Mesendoderm (in vitro differentiated cells): ENCODE results near the gene TST.

ENCODE experiments used
- DNase-seq: peaks from one replicate; pipeline ENCODE4 v3.0.0; 2013
- H2AK5ac ChIP-seq: 2 replicates; pipeline ENCODE4 v1.6.1; 2013; ENCODE audit warnings: low read length, inconsistent platforms
- H2BK120ac ChIP-seq: 2 replicates; pipeline ENCODE4 v1.6.1; 2013; ENCODE audit warnings: low read depth, mild to moderate bottlenecking, low read length, moderate library complexity, mixed read lengths
- H2BK15ac ChIP-seq: replicated peaks from 2 replicates; pipeline ENCODE4 v1.6.1; 2013; ENCODE audit warnings: low read depth, mild to moderate bottlenecking, moderate library complexity
- H2BK5ac ChIP-seq: 2 replicates; pipeline ENCODE4 v1.6.1; 2013; ENCODE audit warnings: low read length, inconsistent platforms
- H3K18ac ChIP-seq: 2 replicates; pipeline ENCODE4 v1.6.1; 2013; ENCODE audit warnings: mild to moderate bottlenecking, low read length, mixed read lengths
- H3K23ac ChIP-seq: one replicate; pipeline ENCODE4 v1.6.1; 2013; ENCODE audit warnings: low read length
- H3K27ac ChIP-seq: 2 replicates; pipeline ENCODE4 v1.5.1; 2013; ENCODE audit warnings: low read depth, mild to moderate bottlenecking, inconsistent platforms, low read length, moderate library complexity
- H3K27me3 ChIP-seq: 2 replicates; pipeline ENCODE4 v1.6.1; 2013; ENCODE audit warnings: low read length, control low read depth, mild to moderate bottlenecking, inconsistent platforms; ENCODE audit not compliant: insufficient read depth, poor library complexity
- H3K36me3 ChIP-seq: 2 replicates; pipeline ENCODE4 v1.6.1; 2013; ENCODE audit warnings: low read length, inconsistent platforms; ENCODE audit not compliant: control insufficient read depth, insufficient read depth
- H3K4ac ChIP-seq: one replicate; pipeline ENCODE4 v1.6.1; 2013; ENCODE audit warnings: low read depth, mild to moderate bottlenecking, low read length, moderate library complexity
- H3K4me1 ChIP-seq: 2 replicates; pipeline ENCODE4 v1.6.1; 2013; ENCODE audit warnings: low read depth, low read length, inconsistent platforms; ENCODE audit not compliant: control insufficient read depth
- H3K4me2 ChIP-seq: 2 replicates; pipeline ENCODE4 v1.6.1; 2013; ENCODE audit warnings: low read length
- H3K4me3 ChIP-seq: 2 replicates; pipeline ENCODE4 v1.5.1; 2013; ENCODE audit warnings: mild to moderate bottlenecking, low read length
- H3K56ac ChIP-seq: one replicate; pipeline ENCODE4 v1.6.1; 2013; ENCODE audit warnings: low read length
- H3K79me1 ChIP-seq: 2 replicates; pipeline ENCODE4 v1.6.1; 2013; ENCODE audit warnings: low read length, inconsistent platforms
- H3K79me2 ChIP-seq: 2 replicates; pipeline ENCODE4 v1.6.1; 2013; ENCODE audit warnings: mild to moderate bottlenecking, low read length; ENCODE audit not compliant: control insufficient read depth, insufficient read depth
- H3K9ac ChIP-seq: 2 replicates; pipeline ENCODE4 v1.6.1; 2013; ENCODE audit warnings: low read length, inconsistent platforms
- H4K5ac ChIP-seq: one replicate; pipeline ENCODE4 v1.6.1; 2013; ENCODE audit warnings: low read length
- H4K8ac ChIP-seq: one replicate; pipeline ENCODE4 v1.6.1; 2013; ENCODE audit warnings: low read depth, mild to moderate bottlenecking, control low read depth, low read length, moderate library complexity
- WGBS: extraction: QIAGEN DNeasy Blood & Tissue Kit; methylation state at CpG from one replicate; pipeline ENCODE4 v1.1.7; 2013; ENCODE audit warnings: low lambda C conversion rate, missing lambda C conversion rate; ENCODE audit not compliant: insufficient coverage; ENCODE audit errors: extremely low coverage; 5-methylcytosine and 5-hydroxymethylcytosine counted together

Gene TST

DNA sequence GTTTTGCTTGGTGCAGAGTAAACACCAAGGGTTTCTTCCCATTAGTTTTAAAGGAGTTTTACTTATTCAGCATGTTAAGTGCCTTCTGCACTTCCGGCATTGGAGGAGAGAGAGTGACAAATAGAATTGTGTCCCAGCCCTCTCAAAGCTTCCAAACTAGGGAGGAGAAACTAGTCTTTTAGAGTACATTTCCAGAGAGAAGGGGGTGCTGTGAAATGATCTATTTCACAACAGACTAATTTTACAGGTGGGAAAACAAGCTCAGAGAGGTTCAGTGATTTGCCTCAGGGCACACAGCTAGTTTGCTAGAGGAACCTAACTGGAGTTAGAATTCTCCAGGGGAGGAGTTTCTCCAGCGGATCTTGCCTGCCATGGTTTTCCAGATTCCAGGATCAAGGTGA, 12.9 kb upstream of the TST start:
- Histone ChIP-seq H3K27me3 (no peaks in the 10 kb centered on the region), H3K27ac (no peak overlapping the region), H3K79me2 (no peaks in the 10 kb centered on the region), H3K4me2 (no peak overlapping the region), H3K56ac (no peak overlapping the region), H3K23ac (no peak overlapping the region), H3K79me1 (no peaks in the 10 kb centered on the region), H2BK120ac (no peak overlapping the region), H3K4me1 (no peaks in the 10 kb centered on the region), H3K9ac (no peak overlapping the region), H3K4me3 (no peak overlapping the region), H4K5ac (no peak overlapping the region), H3K18ac (no peak overlapping the region), H2BK5ac (no peak overlapping the region), H3K36me3 (peaks cover 2% of the 10 kb centered on the region), H3K4ac (no peak overlapping the region), H2BK15ac (no peak overlapping the region), H2AK5ac (no peak overlapping the region), H4K8ac (no peak overlapping the region)
- WGBS = no CpG with 5 or more reads among the region's 2 CpGs
- no peak for DNase-seq

DNA sequence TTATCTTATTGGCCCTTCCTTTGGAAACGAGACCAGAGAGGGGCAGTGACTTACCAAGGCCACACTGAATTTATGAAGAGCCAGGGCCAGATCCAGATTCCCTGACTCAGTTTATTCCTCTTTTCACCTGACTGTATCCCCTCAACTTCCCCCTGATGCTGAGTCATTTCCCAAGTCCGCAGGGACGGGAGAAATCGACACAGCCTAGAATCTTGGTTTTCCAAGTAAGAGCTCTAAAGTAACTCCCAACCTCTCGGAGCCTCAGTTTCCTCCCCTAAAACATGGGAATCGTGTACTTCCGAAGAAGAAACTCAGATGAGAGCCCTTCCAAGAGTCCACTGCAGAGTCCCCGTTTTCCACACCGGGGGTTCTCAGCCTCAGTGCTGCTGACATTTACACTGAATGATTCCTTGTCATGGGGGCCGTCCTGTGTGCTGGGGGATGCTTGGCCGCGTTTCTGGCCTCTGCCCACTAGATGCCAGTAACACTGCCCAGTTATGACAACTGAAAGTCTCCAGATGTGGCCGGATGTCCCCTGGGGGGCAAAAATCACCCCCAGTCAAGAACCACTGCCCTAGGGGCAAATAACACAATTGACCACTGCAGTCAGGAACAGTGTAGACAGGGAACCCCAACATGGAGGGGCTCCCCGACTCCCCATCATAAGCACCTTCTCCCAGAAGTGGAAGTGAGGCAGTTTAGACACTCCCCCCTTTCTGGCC, 11.5 kb upstream of the TST start:
- H3K4me3 ChIP-seq = no peak overlapping the region
- no peak for DNase-seq

GRCh38 chr22:37028692-37029674, 9.7 kb upstream of the TST start:
- H3K18ac ChIP-seq = no peak overlapping the region
- no peaks in the 10 kb centered on the region for H3K4me1 ChIP-seq
- no peaks in the 10 kb centered on the region for H3K27me3 ChIP-seq
- H3K56ac ChIP-seq = no peak overlapping the region
- H3K4me3 ChIP-seq = no peak overlapping the region
- H2AK5ac ChIP-seq = no peak overlapping the region
- H2BK15ac ChIP-seq = no peak overlapping the region
- peaks cover 7% of the 10 kb centered on the region for H3K36me3 ChIP-seq
- no CpG with 5 or more reads among the region's 22 CpGs for WGBS
- no peak overlapping the region for H3K4ac ChIP-seq
- H3K79me1 ChIP-seq = peaks cover 5% of the 10 kb centered on the region
- no peak overlapping the region for H3K4me2 ChIP-seq
- H3K23ac ChIP-seq = no peak overlapping the region
- no peak overlapping the region for H2BK120ac ChIP-seq
- H4K8ac ChIP-seq = no peak overlapping the region
- no peak overlapping the region for H2BK5ac ChIP-seq
- no peaks in the 10 kb centered on the region for H3K79me2 ChIP-seq
- H4K5ac ChIP-seq = no peak overlapping the region
- H3K27ac ChIP-seq = no peak overlapping the region
- H3K9ac ChIP-seq = no peak overlapping the region
- DNase-seq = no peak

More for the DNA sequence above, 11.5 kb upstream of the TST start:
- H3K27me3 ChIP-seq = no peaks in the 10 kb centered on the region
- H3K36me3 ChIP-seq = peaks cover 7% of the 10 kb centered on the region
- no peaks in the 10 kb centered on the region for H3K4me1 ChIP-seq
- H2BK5ac ChIP-seq = no peak overlapping the region
- H3K79me2 ChIP-seq = no peaks in the 10 kb centered on the region
- H3K18ac ChIP-seq = no peak overlapping the region
- H3K27ac ChIP-seq = no peak overlapping the region
- H4K5ac ChIP-seq = no peak overlapping the region
- peaks cover 5% of the 10 kb centered on the region for H3K79me1 ChIP-seq
- H2AK5ac ChIP-seq = no peak overlapping the region
- no peak overlapping the region for H3K4ac ChIP-seq
- H3K9ac ChIP-seq = no peak overlapping the region
- H2BK15ac ChIP-seq = no peak overlapping the region
- no peak overlapping the region for H3K23ac ChIP-seq
- no CpG with 5 or more reads among the region's 14 CpGs for WGBS
- H3K56ac ChIP-seq = no peak overlapping the region
- H3K4me2 ChIP-seq = no peak overlapping the region
- no peak overlapping the region for H2BK120ac ChIP-seq
- H4K8ac ChIP-seq = no peak overlapping the region

- Histone ChIP-seq H3K4me3 (no peak overlapping the region), H3K4me2 (no peak overlapping the region), H4K8ac (no peak overlapping the region), H3K18ac (no peak overlapping the region), H4K5ac (no peak overlapping the region), H3K79me1 (peaks cover 8% of the 10 kb centered on the region), H3K23ac (no peak overlapping the region), H3K56ac (no peak overlapping the region), H3K36me3 (peaks cover 7% of the 10 kb centered on the region), H2AK5ac (no peak overlapping the region), H3K9ac (no peak overlapping the region), H2BK120ac (no peak overlapping the region), H2BK15ac (no peak overlapping the region), H3K27me3 (no peaks in the 10 kb centered on the region), H3K27ac (no peak overlapping the region), H3K4ac (no peak overlapping the region), H3K4me1 (no peaks in the 10 kb centered on the region), H3K79me2 (no peaks in the 10 kb centered on the region), H2BK5ac (no peak overlapping the region)
- DNase-seq = no peak
- no CpG with 5 or more reads among the region's 7 CpGs for WGBS
These were observed 8.3 kb upstream of the TST start for GRCh38 chr22:37027556-37027955.

DNA sequence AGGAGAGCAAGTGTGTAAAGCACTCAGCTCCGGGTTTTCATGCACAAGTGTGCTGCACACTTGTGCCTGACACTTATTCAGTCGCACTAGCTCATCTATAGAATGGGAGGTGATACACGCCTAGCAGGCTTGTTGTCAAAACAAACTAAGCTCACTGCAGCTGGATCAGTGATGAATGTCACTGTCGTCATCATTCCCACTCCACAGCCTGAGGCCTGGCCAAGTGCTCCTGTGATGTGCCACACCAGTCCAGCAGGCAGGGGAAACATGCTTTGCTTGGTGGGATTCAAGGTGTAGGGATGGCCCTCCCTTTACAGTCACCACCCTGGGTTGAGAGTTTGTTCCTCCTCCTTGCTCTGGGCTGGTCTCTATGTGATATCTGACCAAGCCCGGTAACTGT, 7.1 kb upstream of the TST start:
- no peak overlapping the region for H3K18ac ChIP-seq

More for the DNA sequence above, 7.1 kb upstream of the TST start:
- Histone ChIP-seq H3K4me2 (no peak overlapping the region), H3K56ac (no peak overlapping the region), H4K5ac (no peak overlapping the region), H3K4me1 (no peaks in the 10 kb centered on the region), H3K9ac (no peak overlapping the region), H2BK15ac (no peak overlapping the region), H2AK5ac (no peak overlapping the region), H3K79me2 (peaks cover 2% of the 10 kb centered on the region), H3K36me3 (peaks cover 7% of the 10 kb centered on the region), H3K27me3 (no peaks in the 10 kb centered on the region), H2BK5ac (no peak overlapping the region), H4K8ac (no peak overlapping the region), H2BK120ac (no peak overlapping the region), H3K27ac (no peak overlapping the region), H3K4me3 (no peak overlapping the region), H3K79me1 (peaks cover 13% of the 10 kb centered on the region), H3K4ac (no peak overlapping the region), H3K23ac (no peak overlapping the region)
- DNase-seq = no peak
- WGBS = no CpG with 5 or more reads among the region's 5 CpGs
